RCC 7860 (cell line): ENCODE measurements around the gene TNFAIP2.
A peak's percentile ranks its signal among the peaks of the same experiment; 100 is the strongest.
"Not testable (repeated sequence)": the region's sequence is repeated elsewhere in the genome, so short reads cannot be mapped to it uniquely, and the experiment has no call there.

Experiments
- DNase-seq: peaks from one replicate; pipeline ENCODE4 v3.0.0-alpha.2; 2015; ENCODE audit warnings: low spot score
- FAIRE-seq: peaks from 2 replicates; lab custom pipeline; 2012; peaks lifted over from hg19 to GRCh38; lab: Jason Lieb, UNC

The TNFAIP2 gene

GRCh38 chr14:103107455-103107854 is 15.8 kb upstream of the TNFAIP2 start:
- DNase-seq = no peak
- FAIRE-seq = no peak

- DNase-seq (peak; percentile 35), FAIRE-seq (no peak)
Measured at GRCh38 chr14:103107941-103108748, 15.1 kb upstream of the TNFAIP2 start.

DNA sequence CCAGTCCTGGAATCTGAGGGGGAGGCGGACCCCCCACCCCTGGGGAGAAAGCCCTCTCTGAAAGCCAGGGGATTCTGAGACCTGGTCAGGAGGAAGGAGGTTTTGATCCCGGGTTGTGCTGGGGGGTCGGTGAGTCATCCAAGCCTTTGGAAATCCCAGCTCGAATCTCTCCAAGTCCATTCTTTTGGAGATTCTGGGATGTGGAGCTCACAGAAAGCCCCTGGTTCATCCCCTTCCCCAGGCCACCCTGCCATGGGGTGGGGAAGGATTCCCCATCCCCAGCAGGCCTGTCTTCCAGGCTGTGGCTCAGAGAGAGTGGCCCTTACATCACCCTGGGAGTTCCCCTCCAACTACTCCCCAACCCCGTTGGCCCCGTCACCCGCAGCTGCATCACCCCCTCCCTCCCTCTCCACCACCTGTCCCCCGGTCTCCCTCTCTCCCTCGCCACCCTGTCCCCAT is 14.5 kb upstream of the TNFAIP2 start:
- DNase-seq (peak; percentile 56), FAIRE-seq (no peak)

DNA sequence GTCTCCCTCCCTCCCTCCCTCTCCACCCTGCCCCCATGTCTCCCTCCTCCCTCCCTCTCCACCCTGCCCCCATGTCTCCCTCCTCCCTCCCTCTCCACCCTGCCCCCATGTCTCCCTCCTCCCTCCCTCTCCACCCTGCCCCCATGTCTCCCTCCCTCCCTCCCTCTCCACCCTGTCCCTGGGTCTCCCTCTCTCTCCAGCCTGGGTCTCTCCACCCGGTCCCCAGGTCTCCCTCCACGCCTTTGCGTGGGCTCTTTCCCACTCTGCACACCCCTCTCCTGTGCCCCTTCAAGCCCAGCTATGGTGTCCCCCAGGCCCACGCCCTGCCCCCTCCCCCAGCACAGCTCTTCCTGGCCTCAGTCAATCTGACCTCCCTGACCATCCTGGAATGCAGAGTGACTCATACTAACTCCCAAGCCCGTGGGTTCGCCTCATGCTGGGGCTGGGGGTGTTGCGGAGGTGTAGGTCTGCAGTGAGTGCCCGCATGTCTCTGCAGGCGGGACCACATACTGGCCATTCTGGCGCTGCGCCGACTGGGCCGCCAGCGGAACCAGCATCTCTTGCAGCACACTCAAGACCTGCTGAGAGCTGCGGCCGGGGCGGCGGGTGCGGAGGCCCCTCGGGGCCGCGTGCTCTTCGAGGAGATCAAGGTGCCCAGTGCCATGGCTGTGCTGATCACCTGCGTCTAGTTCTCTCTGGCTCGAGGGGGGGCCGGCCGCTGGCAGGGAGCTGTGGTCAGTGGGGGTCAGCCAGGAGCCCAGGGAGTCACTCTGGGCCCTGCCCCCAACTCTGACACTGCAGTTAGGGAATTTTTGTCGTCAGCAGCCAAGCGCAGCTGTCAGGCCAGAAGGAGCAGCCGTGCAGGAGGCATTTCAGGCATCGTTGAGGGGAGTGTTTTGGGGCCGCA is 13.5 kb upstream of the TNFAIP2 start:
- peak; percentile 89 for DNase-seq
- FAIRE-seq = peak; percentile 40

GRCh38 chr14:103110681-103111231 is 12.5 kb upstream of the TNFAIP2 start:
- DNase-seq (no peak), FAIRE-seq (no peak)

DNA sequence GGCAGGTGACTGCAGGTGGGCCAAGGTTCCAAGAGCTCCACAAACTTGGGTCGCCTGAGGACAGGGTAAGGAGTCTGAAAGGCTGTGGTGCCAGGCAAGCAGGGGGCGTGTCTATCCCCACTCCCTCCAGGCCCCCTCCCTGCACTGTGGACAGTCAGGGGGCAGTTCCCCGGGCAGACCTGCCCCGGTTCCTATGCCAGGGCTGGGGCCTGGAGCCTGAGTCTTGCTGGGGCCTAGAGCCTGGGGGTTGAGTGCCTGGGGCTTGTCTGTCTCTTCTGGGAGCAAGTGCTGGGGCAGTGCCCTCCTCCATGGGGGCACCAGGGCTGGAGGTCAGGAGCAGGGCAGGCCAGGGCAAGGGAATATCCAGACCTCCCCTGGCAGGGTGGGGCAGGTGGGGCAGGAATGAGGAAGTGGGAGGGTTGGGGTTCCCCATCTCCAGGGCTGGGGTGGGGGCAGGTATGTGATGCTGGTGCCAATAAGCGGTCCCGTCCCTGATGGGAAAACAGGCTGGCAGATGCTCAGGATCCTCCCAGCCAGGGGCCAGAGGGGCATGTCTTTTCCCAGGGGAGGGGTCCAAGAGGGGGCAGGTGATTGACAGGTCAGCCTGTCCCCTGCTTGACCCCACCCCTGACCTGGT is 11.9 kb upstream of the TNFAIP2 start:
- FAIRE-seq (no peak), DNase-seq (no peak)

DNA sequence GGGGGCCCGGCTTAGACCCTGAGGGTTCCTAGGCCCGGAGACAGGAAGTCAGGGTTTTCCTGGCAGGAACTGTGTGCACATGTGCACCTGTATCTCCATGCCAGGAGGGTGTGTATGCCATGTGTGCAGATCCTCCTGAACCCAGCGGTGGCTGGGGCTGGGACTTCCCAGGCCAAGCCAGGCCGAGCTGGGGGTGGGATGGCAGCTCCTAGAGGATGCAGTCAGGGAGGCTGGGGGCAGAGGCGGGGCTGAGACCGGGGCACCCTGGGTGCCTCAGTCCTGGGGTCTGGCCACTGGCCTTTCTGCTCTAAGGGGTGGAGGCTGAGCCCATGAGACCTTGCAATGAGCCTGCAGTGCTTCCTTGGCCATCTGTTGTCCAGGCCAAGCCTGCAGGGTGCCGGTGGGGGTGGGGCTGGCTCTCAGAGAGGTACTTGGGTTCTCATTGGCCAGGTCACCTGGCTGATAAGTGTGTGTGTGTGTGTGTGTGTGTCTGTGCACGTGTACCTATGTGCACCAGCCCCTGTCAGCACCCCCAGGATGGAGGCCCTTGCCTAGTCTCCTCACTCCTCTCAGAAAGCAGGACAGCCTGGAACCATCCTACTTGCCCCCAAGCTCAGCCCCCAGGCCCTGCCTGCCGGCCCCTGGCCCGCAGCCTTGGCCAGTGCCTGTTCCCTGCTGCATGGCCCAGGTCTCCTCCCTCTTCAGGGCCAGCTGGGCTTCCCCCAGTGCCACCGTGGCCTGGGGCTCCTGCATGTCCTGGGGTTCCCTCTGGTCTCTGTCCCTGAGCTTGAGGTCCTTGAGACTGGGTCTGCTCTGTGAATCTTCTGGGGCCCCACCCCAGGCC is 10.6 kb upstream of the TNFAIP2 start:
- FAIRE-seq (no peak), DNase-seq (no peak)

- no peak for FAIRE-seq
Measured at GRCh38 chr14:103113303-103113702, 10.0 kb upstream of the TNFAIP2 start.

DNA sequence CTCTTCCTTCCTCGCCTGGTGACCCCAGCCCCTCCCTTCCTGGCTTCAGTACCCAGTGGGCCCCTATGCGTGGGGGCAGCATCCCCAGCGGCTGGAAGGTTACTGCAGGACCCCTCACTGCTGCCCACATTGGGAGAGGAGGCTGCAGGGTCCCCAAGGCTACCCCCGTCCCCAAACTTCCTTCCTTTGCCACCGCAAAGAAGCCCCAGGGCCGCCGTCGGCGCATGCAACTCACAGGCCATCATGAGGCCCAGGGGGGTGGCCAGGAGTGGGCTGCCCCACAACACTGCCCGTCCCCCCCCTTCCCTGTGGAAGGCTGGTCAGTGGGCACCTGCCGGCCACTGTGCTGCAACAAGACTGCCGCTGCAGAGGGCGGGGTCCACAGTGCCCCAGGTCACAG is 9.5 kb upstream of the TNFAIP2 start:
- no peak for FAIRE-seq
- no peak for DNase-seq

More at GRCh38 chr14:103113303-103113702, 10.0 kb upstream of the TNFAIP2 start:
- no peak for DNase-seq

GRCh38 chr14:103115086-103115679 is 8.1 kb upstream of the TNFAIP2 start:
- FAIRE-seq, DNase-seq: not testable (repeated sequence)

DNA sequence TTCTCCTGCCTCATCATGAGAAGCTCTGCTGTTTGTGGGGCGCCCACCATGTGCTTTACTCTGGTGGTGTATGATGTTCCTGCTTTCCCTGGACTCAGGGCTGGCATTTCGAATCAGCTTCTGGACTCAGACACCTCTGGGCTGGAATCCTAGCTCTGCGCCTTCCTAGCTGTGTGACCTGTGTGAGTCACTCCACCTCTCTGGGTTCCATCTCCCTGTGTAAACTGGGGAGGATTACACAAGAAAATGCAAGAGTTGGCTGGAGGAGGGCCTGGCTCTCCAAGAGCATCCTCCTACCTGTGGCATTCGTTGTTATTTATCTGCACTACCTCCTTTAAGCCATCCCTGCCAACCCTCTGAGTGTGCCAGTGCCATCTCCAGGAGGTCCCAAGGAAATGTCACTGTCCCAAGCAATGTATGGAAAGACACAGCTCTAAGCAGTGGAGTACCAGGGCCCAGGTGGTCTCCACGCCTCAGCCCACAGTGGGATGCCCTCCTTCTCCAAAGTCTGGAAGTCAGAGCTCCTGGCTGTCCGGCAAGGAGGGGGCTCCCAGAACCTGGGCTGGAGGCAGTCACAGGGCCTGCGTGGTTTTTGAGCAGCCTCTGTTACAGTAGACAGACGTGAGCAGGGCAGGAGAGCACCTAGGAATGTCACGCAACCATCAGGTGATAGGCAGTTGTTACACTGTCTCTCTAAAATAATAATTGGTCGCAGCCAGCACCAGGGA is 7.3 kb upstream of the TNFAIP2 start:
- no peak for FAIRE-seq
- no peak for DNase-seq

DNA sequence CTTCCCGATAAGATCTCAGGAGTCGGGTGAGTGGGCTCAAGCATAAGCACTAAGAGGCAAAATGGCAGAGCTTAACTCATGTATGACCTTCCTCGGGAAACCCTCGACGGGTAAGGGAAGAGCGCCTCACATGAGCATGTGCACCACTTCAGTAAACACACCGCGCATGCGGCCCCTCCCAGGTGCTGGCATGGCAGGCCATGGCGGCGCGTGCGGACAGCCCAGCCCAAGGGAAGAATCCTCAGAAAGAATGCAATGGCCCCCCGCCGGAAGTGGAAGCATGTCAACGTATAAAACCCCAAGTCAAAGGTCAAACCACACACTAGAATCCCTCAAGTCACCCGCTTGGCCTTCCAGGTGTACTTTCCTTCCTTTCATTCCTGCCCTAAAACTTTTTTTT is 6.6 kb upstream of the TNFAIP2 start:
- DNase-seq (no peak), FAIRE-seq (no peak)

- DNase-seq, FAIRE-seq: not testable (repeated sequence)
Measured at GRCh38 chr14:103117499-103117898, 5.8 kb upstream of the TNFAIP2 start.

DNA sequence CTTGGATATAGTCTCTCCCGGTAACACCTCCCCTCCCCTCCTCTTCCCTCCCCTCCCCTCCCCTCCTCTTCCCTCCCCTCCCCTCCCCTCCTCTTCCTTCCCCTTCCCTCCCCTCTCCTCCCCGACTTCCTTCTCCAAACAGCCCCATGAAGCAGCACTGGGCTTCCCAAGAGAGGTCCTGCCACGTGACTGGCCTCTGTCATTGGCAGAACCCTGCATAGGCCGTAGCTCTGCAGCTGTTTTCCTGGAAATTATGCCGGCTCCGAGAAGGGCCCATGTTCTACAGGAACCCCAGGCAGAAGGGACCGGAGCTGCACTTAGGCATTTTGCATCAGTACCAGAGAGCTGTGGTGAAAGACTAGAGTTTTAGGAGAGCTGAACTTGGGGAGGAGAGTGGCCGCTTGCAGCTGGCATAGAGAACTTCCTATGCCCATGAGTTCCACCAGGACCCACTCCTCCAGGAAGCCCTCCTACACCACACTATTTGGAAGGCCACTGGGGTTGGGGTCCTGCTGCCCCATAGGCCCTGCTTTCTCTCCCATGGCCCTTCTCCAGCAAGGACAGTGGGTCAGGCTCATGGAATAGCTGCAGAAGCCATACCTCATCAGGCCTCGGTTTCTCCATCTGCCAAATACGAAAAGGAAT is 5.1 kb upstream of the TNFAIP2 start:
- DNase-seq = no peak
- no peak for FAIRE-seq

DNA sequence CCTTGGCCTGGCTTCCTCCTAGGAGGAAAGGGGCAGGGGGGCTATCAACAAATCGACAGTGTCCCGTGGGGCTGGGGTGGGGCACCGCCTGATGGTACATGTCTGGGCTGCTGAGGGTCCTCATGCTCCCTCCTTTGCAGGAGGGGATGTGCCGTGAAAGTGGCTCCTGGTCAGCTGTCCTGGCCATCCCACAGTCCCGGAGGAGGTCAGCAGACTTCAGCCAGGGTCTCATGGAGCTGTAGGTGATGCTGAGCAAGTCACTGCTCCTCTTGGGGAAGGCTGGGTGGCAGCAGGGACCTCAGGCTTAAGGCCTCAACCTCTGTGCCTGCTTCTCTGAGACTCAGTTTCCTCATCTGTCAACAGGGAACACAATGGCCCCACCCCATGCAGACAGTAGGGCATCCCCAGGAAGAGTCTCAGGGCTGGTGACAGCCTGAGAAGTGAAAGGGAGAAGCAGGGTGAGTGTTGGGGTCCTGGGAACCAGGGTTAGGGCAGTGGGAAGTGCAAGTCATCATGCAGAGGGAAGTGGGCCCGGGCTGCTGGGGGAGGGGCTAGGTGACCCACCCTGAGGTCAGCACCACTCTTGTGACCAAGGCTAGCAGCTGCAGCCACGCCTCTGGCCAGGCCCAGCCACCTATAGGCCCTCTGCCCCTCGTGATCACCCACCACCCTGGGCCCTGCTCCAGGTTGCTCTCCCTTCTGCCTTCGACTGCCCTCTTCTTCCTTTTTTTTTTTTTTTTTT is 4.4 kb upstream of the TNFAIP2 start:
- DNase-seq (no peak), FAIRE-seq (no peak)

DNA sequence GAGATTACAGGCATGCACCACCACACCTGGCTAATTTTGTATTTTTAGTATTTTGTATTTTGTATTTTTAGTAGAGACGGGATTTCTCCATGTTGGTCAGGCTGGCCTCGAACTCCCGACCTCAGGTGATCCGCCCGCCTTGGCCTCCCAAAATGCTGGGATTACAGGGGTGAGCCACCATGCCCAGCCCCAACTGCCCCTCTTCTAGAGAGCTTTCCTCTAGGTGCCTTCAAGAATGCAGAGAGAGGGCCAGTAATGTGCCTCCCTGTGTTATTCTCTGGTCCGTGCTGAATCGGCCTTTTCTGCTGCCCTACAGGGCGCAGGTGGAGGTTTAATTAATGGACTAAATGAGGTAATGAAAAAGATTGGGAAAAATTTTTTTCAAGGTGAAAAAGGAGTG is 3.7 kb upstream of the TNFAIP2 start:
- FAIRE-seq, DNase-seq: not testable (repeated sequence)

DNA sequence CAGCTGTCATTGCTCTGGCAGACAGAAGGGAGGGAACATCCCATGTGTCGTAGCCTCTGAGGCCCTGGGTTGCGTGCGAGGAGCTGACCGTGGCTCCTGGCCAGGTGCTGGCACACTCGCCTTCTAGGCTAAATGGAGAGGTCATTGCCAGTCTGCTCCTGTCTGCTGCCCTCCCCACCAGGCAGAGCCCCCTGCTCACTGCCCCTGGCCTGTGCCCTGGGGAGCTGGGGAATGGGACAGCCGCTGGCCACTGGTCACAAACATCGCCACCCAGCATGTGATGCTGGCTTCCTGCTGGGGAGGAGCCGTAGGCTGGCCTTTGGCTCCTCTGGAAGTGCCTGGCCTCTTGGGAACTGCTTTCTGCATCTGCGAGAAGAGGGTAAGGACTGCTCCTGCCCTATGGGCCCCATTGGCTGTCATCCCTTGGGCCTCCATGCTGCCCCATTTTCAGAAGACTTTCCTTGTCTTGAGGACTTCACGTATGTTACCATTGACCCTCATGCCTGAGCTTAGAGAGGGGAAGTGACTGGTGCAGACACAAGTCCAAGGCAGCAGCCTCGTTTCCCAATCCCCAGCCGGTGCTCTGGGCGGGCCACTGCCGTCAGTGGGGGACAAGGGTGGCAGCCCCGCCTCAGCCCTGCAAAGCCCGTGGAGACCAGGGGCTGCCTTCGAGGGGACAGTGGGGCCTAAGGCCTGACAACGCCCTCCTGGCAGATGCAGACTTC is 2.0 kb upstream of the TNFAIP2 start:
- FAIRE-seq = no peak
- no peak for DNase-seq
